Muscle of leg (tissue), 11 donors: ENCODE results near the gene TCERG1L. TPM values are rescaled to one million over a fixed set of nuclear protein-coding genes. Genes with fewer than 3 reads are reported as not detected.
A peak's percentile ranks its signal among the peaks of the same experiment; 100 is the strongest.

Source experiments
- DNase-seq: peaks from one replicate; pipeline ENCODE4 v3.0.0; 2013
- H3K27ac ChIP-seq: one replicate; pipeline ENCODE4 v1.5.1; 2013; ENCODE audit warnings: mild to moderate bottlenecking, low read length, control low read depth
- H3K27me3 ChIP-seq: one replicate; pipeline ENCODE4 v1.6.1; 2013; ENCODE audit warnings: low read length; ENCODE audit not compliant: control insufficient read depth, insufficient read depth
- H3K36me3 ChIP-seq: one replicate; pipeline ENCODE4 v1.6.1; 2013; ENCODE audit warnings: low read length; ENCODE audit not compliant: control insufficient read depth, insufficient read depth
- H3K4me1 ChIP-seq: one replicate; pipeline ENCODE4 v1.6.1; 2013; ENCODE audit warnings: low read length; ENCODE audit not compliant: control insufficient read depth, insufficient read depth
- H3K4me3 ChIP-seq: one replicate; pipeline ENCODE4 v1.5.1; 2013; ENCODE audit warnings: low read length, control low read depth
- H3K9me3 ChIP-seq: replicated peaks from 2 replicates; pipeline ENCODE4 v1.6.1; 2013; ENCODE audit warnings: low read depth, low read length; ENCODE audit not compliant: control insufficient read depth
- WGBS: methylation state at CpG from one replicate; pipeline ENCODE4 v1.1.5; 2013; ENCODE audit warnings: missing lambda C conversion rate; ENCODE audit not compliant: insufficient coverage; 5-methylcytosine and 5-hydroxymethylcytosine counted together
- polyA plus RNA-seq, 8 donors: library from polyadenylated mRNA; unstranded; fragments of 120-200 nt; gene quantifications; one replicate each; pipeline versions ENCODE4 v1.2.1 to v1.2.3, GENCODE V29; 2013; ENCODE audit warnings: inconsistent platforms in 1 of 8, low replicate concordance in 1 of 8; ENCODE audit not compliant: insufficient read length in 8 of 8, insufficient read depth in 1 of 8
- total RNA-seq: library from RNA; stranded (reverse); fragments of 120-200 nt; gene quantifications from one replicate; pipeline ENCODE4 v1.2.4, GENCODE V29; 2013

The TCERG1L gene
- total and polyA plus RNA-seq, 9 donors = 0.04 to 1.1 (median 0.15) TPM

DNA sequence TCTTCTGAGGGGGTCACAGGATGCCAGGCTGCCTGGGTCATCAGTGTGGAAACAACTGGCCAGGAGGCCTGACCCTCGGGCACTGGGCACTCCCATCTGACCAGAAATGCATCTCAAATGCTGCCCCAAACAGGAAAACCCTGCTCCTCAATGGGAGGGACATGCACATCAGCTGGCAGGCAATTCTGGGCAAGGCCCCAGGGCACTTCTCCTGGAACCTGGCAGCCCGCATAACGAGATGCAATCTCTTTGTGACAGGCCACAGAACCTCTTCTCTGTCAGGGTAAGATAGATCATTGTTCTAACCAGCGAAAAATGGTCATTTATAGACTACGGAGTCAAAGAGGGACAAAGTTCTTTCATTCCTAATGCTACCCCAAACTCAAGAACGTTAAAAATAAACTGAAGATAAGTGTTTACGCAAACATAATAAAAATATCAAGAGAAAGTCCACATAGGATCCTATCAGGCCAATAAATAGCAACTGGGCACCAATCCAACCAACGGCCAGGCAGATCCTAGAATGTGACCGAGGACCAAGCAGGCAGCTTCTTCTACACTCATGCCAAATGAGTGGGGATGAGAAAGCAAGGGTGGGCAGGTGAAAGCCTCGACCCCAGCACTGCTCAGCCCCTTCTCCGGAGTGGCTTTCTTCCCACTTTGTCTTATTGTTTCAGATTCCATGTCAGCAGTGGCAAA lies 212.3 kb downstream of the TCERG1L start:
- H3K36me3 ChIP-seq = no peaks in the 10 kb centered on the region
- WGBS = 74% methylated on average over 5 of the region's 11 CpGs
- H3K9me3 ChIP-seq = no peaks in the 10 kb centered on the region
- H3K4me3 ChIP-seq = no peak overlapping the region
- DNase-seq = no peak
- no peak overlapping the region for H3K27ac ChIP-seq
- H3K27me3 ChIP-seq = no peaks in the 10 kb centered on the region
- no peaks in the 10 kb centered on the region for H3K4me1 ChIP-seq

DNA sequence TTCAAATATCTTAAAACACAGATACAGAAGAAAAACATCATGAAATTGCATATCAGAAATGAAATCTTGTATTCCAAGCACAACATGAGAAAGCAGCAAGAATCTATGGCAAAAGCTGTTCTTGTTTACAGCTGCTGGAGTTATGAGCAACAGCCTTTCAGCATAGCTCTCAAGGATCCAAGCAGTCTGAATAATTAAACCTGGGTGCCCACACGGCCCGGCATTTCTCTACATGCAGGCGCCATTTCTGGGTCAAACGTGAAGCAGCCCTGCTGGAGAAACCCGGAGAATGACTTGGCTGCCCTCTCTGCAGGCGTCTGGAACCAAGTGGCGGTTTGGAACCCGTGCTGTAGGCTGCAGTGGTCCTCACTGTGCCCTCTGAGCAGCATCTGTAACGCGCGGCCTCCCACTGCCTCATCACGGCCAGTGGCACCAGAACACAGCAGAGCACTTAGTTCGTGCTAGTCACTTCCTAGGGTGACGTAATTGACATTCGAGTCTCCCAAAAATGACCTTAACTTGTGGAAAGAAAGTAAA lies 213.0 kb downstream of the TCERG1L start:
- no peaks in the 10 kb centered on the region for H3K36me3 ChIP-seq
- H3K27me3 ChIP-seq = no peaks in the 10 kb centered on the region
- no peaks in the 10 kb centered on the region for H3K4me1 ChIP-seq
- H3K9me3 ChIP-seq = no peaks in the 10 kb centered on the region
- WGBS = 77% methylated on average over 14 of the region's 15 CpGs
- DNase-seq = no peak
- no peak overlapping the region for H3K27ac ChIP-seq
- no peak overlapping the region for H3K4me3 ChIP-seq

GRCh38 chr10:131096031-131096430 lies 215.5 kb downstream of the TCERG1L start:
- Histone ChIP-seq H3K4me1 (no peaks in the 10 kb centered on the region), H3K27me3 (no peaks in the 10 kb centered on the region)

DNA sequence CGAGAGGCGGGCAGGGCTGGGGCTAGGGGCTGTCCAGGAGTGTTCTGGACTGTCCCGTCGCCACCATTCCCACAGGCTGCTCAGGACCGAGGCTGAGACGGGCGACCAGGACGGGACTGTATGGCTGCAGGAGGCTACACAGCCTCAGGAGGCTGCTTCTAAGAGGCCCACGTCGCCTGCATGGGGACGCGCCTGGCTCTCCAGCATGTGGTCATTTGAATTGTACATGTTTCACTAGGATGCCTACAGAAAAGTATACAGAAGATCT lies 216.3 kb downstream of the TCERG1L start:
- Histone ChIP-seq H3K4me3 (no peak overlapping the region), H3K4me1 (no peaks in the 10 kb centered on the region), H3K27me3 (no peaks in the 10 kb centered on the region), H3K27ac (no peak overlapping the region), H3K36me3 (no peaks in the 10 kb centered on the region), H3K9me3 (no peaks in the 10 kb centered on the region)
- WGBS = 78% methylated on average over 8 of the region's 12 CpGs
- DNase-seq = no peak

More at GRCh38 chr10:131096031-131096430, 215.5 kb downstream of the TCERG1L start:
- WGBS = 80% methylated on average over 7 of the region's 7 CpGs
- no peak overlapping the region for H3K4me3 ChIP-seq
- no peaks in the 10 kb centered on the region for H3K36me3 ChIP-seq
- DNase-seq = no peak
- no peaks in the 10 kb centered on the region for H3K9me3 ChIP-seq
- H3K27ac ChIP-seq = no peak overlapping the region

- Histone ChIP-seq H3K27me3 (no peaks in the 10 kb centered on the region), H3K4me1 (no peaks in the 10 kb centered on the region), H3K9me3 (no peaks in the 10 kb centered on the region), H3K4me3 (no peak overlapping the region), H3K36me3 (no peaks in the 10 kb centered on the region), H3K27ac (no peak overlapping the region)
- 35% methylated on average over 13 of the region's 29 CpGs for WGBS
- DNase-seq = peak; percentile 19
Observed at GRCh38 chr10:131094527-131095312, 216.8 kb downstream of the TCERG1L start.

GRCh38 chr10:131093795-131094366 lies 217.6 kb downstream of the TCERG1L start:
- WGBS = 77% methylated on average over 15 of the region's 19 CpGs
- Histone ChIP-seq H3K27me3 (no peaks in the 10 kb centered on the region), H3K4me3 (no peak overlapping the region)

GRCh38 chr10:131093346-131093745 lies 218.2 kb downstream of the TCERG1L start:
- no peaks in the 10 kb centered on the region for H3K36me3 ChIP-seq
- H3K9me3 ChIP-seq = no peaks in the 10 kb centered on the region
- WGBS = 80% methylated on average over 13 of the region's 14 CpGs
- H3K27ac ChIP-seq = no peak overlapping the region
- DNase-seq = no peak
- H3K27me3 ChIP-seq = no peaks in the 10 kb centered on the region
- no peak overlapping the region for H3K4me3 ChIP-seq
- no peaks in the 10 kb centered on the region for H3K4me1 ChIP-seq

More at GRCh38 chr10:131093795-131094366, 217.6 kb downstream of the TCERG1L start:
- DNase-seq = no peak
- Histone ChIP-seq H3K4me1 (no peaks in the 10 kb centered on the region), H3K36me3 (no peaks in the 10 kb centered on the region), H3K27ac (no peak overlapping the region), H3K9me3 (no peaks in the 10 kb centered on the region)

GRCh38 chr10:131092876-131093275 lies 218.6 kb downstream of the TCERG1L start:
- 89% methylated on average over 17 of the region's 21 CpGs for WGBS

GRCh38 chr10:131092386-131092785 lies 219.1 kb downstream of the TCERG1L start:
- no peaks in the 10 kb centered on the region for H3K9me3 ChIP-seq
- WGBS = 71% methylated on average over 11 of the region's 12 CpGs
- no peak for DNase-seq

More at GRCh38 chr10:131092876-131093275, 218.6 kb downstream of the TCERG1L start:
- no peak for DNase-seq
- no peak overlapping the region for H3K4me3 ChIP-seq
- no peaks in the 10 kb centered on the region for H3K4me1 ChIP-seq
- no peaks in the 10 kb centered on the region for H3K27me3 ChIP-seq
- H3K36me3 ChIP-seq = no peaks in the 10 kb centered on the region
- H3K27ac ChIP-seq = no peak overlapping the region
- no peaks in the 10 kb centered on the region for H3K9me3 ChIP-seq

GRCh38 chr10:131091682-131092081 lies 219.8 kb downstream of the TCERG1L start:
- no peaks in the 10 kb centered on the region for H3K27me3 ChIP-seq
- no peaks in the 10 kb centered on the region for H3K36me3 ChIP-seq
- 79% methylated on average over 8 of the region's 11 CpGs for WGBS
- no peak overlapping the region for H3K27ac ChIP-seq
- H3K4me3 ChIP-seq = no peak overlapping the region
- no peaks in the 10 kb centered on the region for H3K9me3 ChIP-seq
- H3K4me1 ChIP-seq = no peaks in the 10 kb centered on the region
- DNase-seq = no peak

More at GRCh38 chr10:131092386-131092785, 219.1 kb downstream of the TCERG1L start:
- Histone ChIP-seq H3K27ac (no peak overlapping the region), H3K4me3 (no peak overlapping the region), H3K27me3 (no peaks in the 10 kb centered on the region), H3K36me3 (no peaks in the 10 kb centered on the region), H3K4me1 (no peaks in the 10 kb centered on the region)
